Measurements from ENCODE around the gene ZC3H7B.

Gene ZC3H7B

GRCh38 chr22:41356430-41357028 is 55.2 kb downstream of the ZC3H7B start:
- no peak for DNase-seq

GRCh38 chr22:41357191-41357590 is 55.9 kb downstream of the ZC3H7B start:
- DNase-seq: no peak

- DNase-seq: no peak
Observed at GRCh38 chr22:41358927-41359326, 57.6 kb downstream of the ZC3H7B start.

GRCh38 chr22:41359376-41359775 is 58.1 kb downstream of the ZC3H7B start:
- no peak for DNase-seq

GRCh38 chr22:41360126-41360525 is 58.8 kb downstream of the ZC3H7B start:
- no peak for DNase-seq

GRCh38 chr22:41361716-41362310 is 60.5 kb downstream of the ZC3H7B start:
- no peak for DNase-seq

GRCh38 chr22:41362615-41363014 is 61.3 kb downstream of the ZC3H7B start:
- DNase-seq: no peak

- DNase-seq: no peak
Observed at GRCh38 chr22:41364233-41364632, 62.9 kb downstream of the ZC3H7B start.

GRCh38 chr22:41364955-41365354 is 63.6 kb downstream of the ZC3H7B start:
- no peak for DNase-seq

- DNase-seq: no peak
Observed at GRCh38 chr22:41365425-41365824, 64.1 kb downstream of the ZC3H7B start.

- DNase-seq: no peak
Observed at GRCh38 chr22:41366323-41367029, 65.2 kb downstream of the ZC3H7B start.

GRCh38 chr22:41367039-41367679 is 65.8 kb downstream of the ZC3H7B start:
- peak; percentile 96 for DNase-seq

GRCh38 chr22:41367680-41368542 is 66.6 kb downstream of the ZC3H7B start:
- DNase-seq: no peak

- DNase-seq: peak; percentile 69
Observed at GRCh38 chr22:41368543-41369423, 67.5 kb downstream of the ZC3H7B start.

- DNase-seq: no peak
Observed at GRCh38 chr22:41369424-41369745, 68.1 kb downstream of the ZC3H7B start.

GRCh38 chr22:41369837-41370236 is 68.5 kb downstream of the ZC3H7B start:
- DNase-seq: no peak

- no peak for DNase-seq
Observed at GRCh38 chr22:41377846-41378245, 76.5 kb downstream of the ZC3H7B start.

- no peak for DNase-seq
Observed at GRCh38 chr22:41380993-41381328, 79.6 kb downstream of the ZC3H7B start.

GRCh38 chr22:41381329-41382097 is 80.2 kb downstream of the ZC3H7B start, which contains the start of gene TEF:
TSS of gene TEF (plus strand) at chr22:41381942. CDS start at chr22:41382045, 103 bp downstream.
- DNase-seq: peak; percentile 99

GRCh38 chr22:41382098-41382578 is 80.8 kb downstream of the ZC3H7B start:
- DNase-seq: peak; percentile 88

GRCh38 chr22:41382610-41383009 is 81.3 kb downstream of the ZC3H7B start:
- no peak for DNase-seq

All from left hindlimb (tissue), 1 donor.